GM12878 (cell line): ENCODE data around the gene SMARCAL1. TPM values are rescaled to one million over a fixed set of nuclear protein-coding genes. Genes with fewer than 3 reads are reported as not detected.

Experiments
- ATAC-seq: fragments of 200-7000 bp; cut with Tn5 transposase; 3 replicates; pipeline ENCODE4 v1.9.1; 2020; ENCODE audit warnings: mild to moderate bottlenecking, moderate library complexity
- BruUV-seq: library from RNA; stranded (reverse); fragments of 400-500 nt; replicated peaks from 2 replicates; lab custom pipeline; 2021; lab: Mats Ljungman, UMichigan
- CTCF ChIA-PET: fragments of 300-600 bp; sonication (Branson Sonifier 250); formaldehyde crosslinking; extraction: SDS; loops from one replicate; lab custom pipeline; 2021; ENCODE audit warnings: inconsistent platforms; lab: Yijun Ruan, JAX
- POLR2A ChIA-PET: fragments of 350-600 bp; formaldehyde crosslinking; extraction: SDS; loops from one replicate; lab custom pipeline; 2021; ENCODE audit warnings: inconsistent platforms; lab: Charles Lee
- RAD21 ChIA-PET: fragments of 300-600 bp; sonication (Branson Sonifier 250); formaldehyde crosslinking; loops from one replicate; lab custom pipeline; 2023; ENCODE audit warnings: antibody characterized with exemption; ENCODE audit not compliant: unreplicated experiment; lab: Charles Lee
- SMC1A ChIA-PET: fragments of 300-600 bp; sonication (Branson Sonifier 250); formaldehyde crosslinking; loops from one replicate; lab custom pipeline; 2023; ENCODE audit not compliant: unreplicated experiment, uncharacterized antibody; lab: Charles Lee
- DNase-seq: peaks from one replicate; pipeline ENCODE4 v3.0.0-alpha.2; 2011; ENCODE audit warnings: low read depth, low spot score
- FAIRE-seq: peaks from 3 replicates; lab custom pipeline; 2011; peaks lifted over from hg19 to GRCh38; lab: Jason Lieb, UNC
- H2AFZ ChIP-seq: 2 replicates; pipeline ENCODE4 v1.6.0; 2011; ENCODE audit warnings: low read depth, low read length, control low read depth; ENCODE audit not compliant: control insufficient read depth
- H3K27ac ChIP-seq: 2 replicates; pipeline ENCODE4 v1.5.1; 2011; ENCODE audit warnings: control low read depth; ENCODE audit not compliant: control insufficient read depth, insufficient read depth
- H3K27me3 ChIP-seq, 2 experiments: replicated peaks in 1 of 2; 2 replicates each; pipeline versions ENCODE4 v1.6.0 to v1.6.1; 2011; ENCODE audit warnings: low read length in 1 of 2; ENCODE audit not compliant: control insufficient read depth in 2 of 2, insufficient read depth in 2 of 2
- H3K36me3 ChIP-seq, 2 experiments: 2 replicates each; pipeline ENCODE4 v1.5.1; 2011; ENCODE audit warnings: low read length in 1 of 2; ENCODE audit not compliant: control insufficient read depth in 2 of 2, insufficient read depth in 2 of 2
- H3K4me1 ChIP-seq: 2 replicates; pipeline ENCODE4 v1.6.1; 2011; ENCODE audit warnings: mild to moderate bottlenecking, low read length, moderate library complexity, mixed read lengths; ENCODE audit not compliant: control insufficient read depth, insufficient read depth
- H3K4me2 ChIP-seq: 2 replicates; pipeline ENCODE4 v1.6.0; 2011; ENCODE audit warnings: control low read depth; ENCODE audit not compliant: control insufficient read depth, insufficient read depth
- H3K4me3 ChIP-seq: fragments of 200-600 bp; sonication (generic); 2 replicates; pipeline ENCODE4 v1.5.1; 2016
- H3K79me2 ChIP-seq: 2 replicates; pipeline ENCODE4 v1.6.0; 2011; ENCODE audit warnings: low read length; ENCODE audit not compliant: control insufficient read depth, insufficient read depth
- H3K9ac ChIP-seq: 2 replicates; pipeline ENCODE4 v1.8.0; 2011; ENCODE audit warnings: low read length, control low read depth, mixed read lengths; ENCODE audit not compliant: control insufficient read depth, insufficient read depth
- H3K9me3 ChIP-seq: replicated peaks from 3 replicates; pipeline ENCODE4 v1.5.1; 2011; ENCODE audit warnings: mild to moderate bottlenecking, low read length; ENCODE audit not compliant: control insufficient read depth, insufficient read depth
- H4K20me1 ChIP-seq: 2 replicates; pipeline ENCODE4 v1.6.0; 2011; ENCODE audit not compliant: control insufficient read depth, insufficient read depth
- ASH2L ChIP-seq: fragments of 300-600, 200-600 bp; sonication (generic); IDR thresholded peaks from 2 replicates; pipeline ENCODE4 v1.6.1; 2017; ENCODE audit warnings: low read depth, mild to moderate bottlenecking, borderline replicate concordance
- CBX5 ChIP-seq: sonication (generic); IDR thresholded peaks from 2 replicates; pipeline ENCODE4 v1.6.1; 2016; ENCODE audit warnings: low read depth, moderate library complexity, mild to moderate bottlenecking, inconsistent platforms
- FOXM1 ChIP-seq: IDR thresholded peaks from 2 replicates; pipeline ENCODE4 v1.6.1; 2012; ENCODE audit warnings: low read depth, mild to moderate bottlenecking, inconsistent platforms, low read length, moderate library complexity
- NRF1 ChIP-seq: conservative IDR thresholded peaks from 2 replicates; pipeline ENCODE4 v1.6.1; 2011; ENCODE audit warnings: mild to moderate bottlenecking, low read depth, low read length, improper control_type of control experiment
- POU2F2 ChIP-seq: IDR thresholded peaks from 3 replicates; pipeline ENCODE4 v1.6.1; 2011; ENCODE audit warnings: low read depth, mild to moderate bottlenecking, low read length, borderline replicate concordance
- RB1 ChIP-seq: fragments of 450-650 bp; formaldehyde crosslinking; IDR thresholded peaks from 2 replicates; pipeline ENCODE4 v1.6.1; 2017; ENCODE audit warnings: mild to moderate bottlenecking, borderline replicate concordance
- STAT1 ChIP-seq: fragments of 450-650 bp; conservative IDR thresholded peaks from 2 replicates; pipeline ENCODE4 v1.6.1; 2014; ENCODE audit warnings: antibody characterized with exemption, mild to moderate bottlenecking
- STAT3 ChIP-seq: IDR thresholded peaks from 2 replicates; pipeline ENCODE4 v1.6.1; 2011; ENCODE audit warnings: low read depth, low read length, improper control_type of control experiment
- WGBS: methylation state at CpG from one replicate; pipeline ENCODE4 v1.1.6; 2016; ENCODE audit warnings: low lambda C conversion rate; ENCODE audit not compliant: insufficient replicate concordance, insufficient coverage; ENCODE audit errors: missing lambda C conversion rate; 5-methylcytosine and 5-hydroxymethylcytosine counted together
- in situ Hi-C: fragments of 300-500 bp; cut with MboI; formaldehyde crosslinking; loops from 9 replicates; pipeline ENCODE4 v1.14.3; 2018; ENCODE audit warnings: mixed read lengths
- intact Hi-C: fragments of 100-400 bp; cut with micrococcal nuclease; formaldehyde crosslinking; loops from one replicate; pipeline ENCODE4 v1.14.2; 2022; ENCODE audit not compliant: unreplicated experiment
- polyA plus RNA-seq, 11 experiments: library from polyadenylated mRNA; depleted of rRNA in 4 of 11; unstranded in 6 of 11; stranded (reverse) in 5 of 11; fragments of >200 nt; fragmentation: Nextera tagmentation in 4 of 11; fragmentation: Illumina TruSeq in 1 of 11; extraction: Ambion mirVana in 4 of 11; extraction: Trizol in 1 of 11; gene quantifications; 1 replicate in 1 of 11; 2 replicates in 10 of 11; pipeline versions ENCODE4 v1.2.1 to v1.2.3, GENCODE V29; 2011 to 2016; ENCODE audit warnings: inconsistent platforms in 2 of 11, missing spikeins in 2 of 11, low read depth in 1 of 11
- total RNA-seq, 4 experiments: library from RNA; depleted of rRNA in 3 of 4; stranded (reverse); fragments of >200 nt in 3 of 4; fragmentation: Illumina TruSeq in 1 of 4; extraction: Trizol in 1 of 4; gene quantifications; 2 replicates each; pipeline versions ENCODE4 v1.2.1 to v1.2.3, GENCODE V29; 2013 to 2021
- TF ChIP-seq, protein P1 (sequence below): fragments of 450-650 bp; formaldehyde crosslinking; IDR thresholded peaks from 2 replicates; pipeline ENCODE4 v1.4.0; 2020; ENCODE audit warnings: mild to moderate bottlenecking, moderate library complexity

SMARCAL1 gene
- total and polyA plus RNA-seq, 10 of the 15 experiments (the other 5 are each of a cell fraction or from before 2014, with no cell fraction given): 10.8 to 32.9 (median 21.8) TPM

- in situ Hi-C loops: no loop called here
- no peak for ATAC-seq
- Histone ChIP-seq H3K4me3 (no peak overlapping the region), H3K9me3 (no peaks in the 10 kb centered on the region), H3K27me3 (no peaks in the 10 kb centered on the region), H3K9ac (no peak overlapping the region), H3K4me1 (peaks cover 13% of the 10 kb centered on the region), H3K36me3 (no peaks in the 10 kb centered on the region; a peak in 2 of 4 replicates), H3K27ac (no peak overlapping the region), H2AFZ (no peak overlapping the region), H3K79me2 (peaks cover 8% of the 10 kb centered on the region), H3K4me2 (no peak overlapping the region), H4K20me1 (no peaks in the 10 kb centered on the region)
- WGBS: 90% methylated on average over 3 of the region's 3 CpGs
- ChIA-PET POLR2A (interaction anchor here (0.6 to 1.6 kb wide), 4 partner anchors 82 to 231 kb away, joined by 3 to 5 read pairs (median 3); partner anchors contain the start of gene RPL37A), CTCF (interaction anchor here (0.6 to 5.7 kb wide), 8 partner anchors 10 to 301 kb away, joined by 3 to 56 read pairs (median 4); partner anchors contain the start of gene RPL37A), SMC1A (interaction anchor here (1.0 to 6.9 kb wide), 5 partner anchors 11 to 99 kb away, joined by 3 to 51 read pairs (median 3); partner anchors contain the start of gene RPL37A), RAD21 (interaction anchor here (0.6 to 4.5 kb wide), 4 partner anchors 192 to 274 kb away, joined by 3 to 20 read pairs (median 3); no protein-coding TSS in a partner anchor)
- intact Hi-C loops: loop anchor here (5.0 to 10.0 kb wide), 3 partner anchors 210 to 303 kb away; no protein-coding TSS in a partner anchor
- BruUV-seq: TSS peak; percentile 51
- DNase-seq: no peak
- no peak for TF ChIP-seq CBX5
- TF ChIP-seq STAT3: no peak
- no peak for TF ChIP-seq NRF1
- no peak for TF ChIP-seq STAT1
- no peak for TF ChIP-seq RB1
- TF ChIP-seq, protein P1, sequence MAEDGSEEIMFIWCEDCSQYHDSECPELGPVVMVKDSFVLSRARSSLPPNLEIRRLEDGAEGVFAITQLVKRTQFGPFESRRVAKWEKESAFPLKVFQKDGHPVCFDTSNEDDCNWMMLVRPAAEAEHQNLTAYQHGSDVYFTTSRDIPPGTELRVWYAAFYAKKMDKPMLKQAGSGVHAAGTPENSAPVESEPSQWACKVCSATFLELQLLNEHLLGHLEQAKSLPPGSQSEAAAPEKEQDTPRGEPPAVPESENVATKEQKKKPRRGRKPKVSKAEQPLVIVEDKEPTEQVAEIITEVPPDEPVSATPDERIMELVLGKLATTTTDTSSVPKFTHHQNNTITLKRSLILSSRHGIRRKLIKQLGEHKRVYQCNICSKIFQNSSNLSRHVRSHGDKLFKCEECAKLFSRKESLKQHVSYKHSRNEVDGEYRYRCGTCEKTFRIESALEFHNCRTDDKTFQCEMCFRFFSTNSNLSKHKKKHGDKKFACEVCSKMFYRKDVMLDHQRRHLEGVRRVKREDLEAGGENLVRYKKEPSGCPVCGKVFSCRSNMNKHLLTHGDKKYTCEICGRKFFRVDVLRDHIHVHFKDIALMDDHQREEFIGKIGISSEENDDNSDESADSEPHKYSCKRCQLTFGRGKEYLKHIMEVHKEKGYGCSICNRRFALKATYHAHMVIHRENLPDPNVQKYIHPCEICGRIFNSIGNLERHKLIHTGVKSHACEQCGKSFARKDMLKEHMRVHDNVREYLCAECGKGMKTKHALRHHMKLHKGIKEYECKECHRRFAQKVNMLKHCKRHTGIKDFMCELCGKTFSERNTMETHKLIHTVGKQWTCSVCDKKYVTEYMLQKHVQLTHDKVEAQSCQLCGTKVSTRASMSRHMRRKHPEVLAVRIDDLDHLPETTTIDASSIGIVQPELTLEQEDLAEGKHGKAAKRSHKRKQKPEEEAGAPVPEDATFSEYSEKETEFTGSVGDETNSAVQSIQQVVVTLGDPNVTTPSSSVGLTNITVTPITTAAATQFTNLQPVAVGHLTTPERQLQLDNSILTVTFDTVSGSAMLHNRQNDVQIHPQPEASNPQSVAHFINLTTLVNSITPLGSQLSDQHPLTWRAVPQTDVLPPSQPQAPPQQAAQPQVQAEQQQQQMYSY (CRISPR knock-in tag): no peak
- no peak for TF ChIP-seq FOXM1
- no peak for TF ChIP-seq ASH2L
- TF ChIP-seq POU2F2: no peak
- no peak for FAIRE-seq
Measured at GRCh38 chr2:216414772-216415319, 2.6 kb downstream of the SMARCAL1 start.
